SK-N-SH (cell line): ENCODE results near the gene KCNJ8.

Source experiments
- ELF1 ChIP-seq: IDR thresholded peaks from 2 replicates; pipeline ENCODE4 v1.4.0; 2012
- EP300 ChIP-seq, 2 experiments: IDR thresholded peaks; 2 replicates each; pipeline versions ENCODE4 v1.4.0 to v1.6.1; 2012; ENCODE audit warnings: borderline replicate concordance in 1 of 2, low read depth in 1 of 2, low read length in 1 of 2
- FOXJ3 ChIP-seq: sonication (generic); formaldehyde crosslinking; IDR thresholded peaks from 2 replicates; pipeline ENCODE4 v1.5.1; 2020; ENCODE audit warnings: mild to moderate bottlenecking, missing genetic modification reagents
- JUND ChIP-seq: IDR thresholded peaks from 2 replicates; pipeline ENCODE4 v1.4.0; 2012
- POLR2AphosphoS5 ChIP-seq: IDR thresholded peaks from 2 replicates; pipeline ENCODE4 v1.6.1; 2012; ENCODE audit warnings: low read depth, low read length
- RFX5 ChIP-seq: IDR thresholded peaks from 2 replicates; pipeline ENCODE4 v1.6.1; 2012; ENCODE audit warnings: mild to moderate bottlenecking, improper control_type of control experiment, low read length
- SIN3A ChIP-seq: IDR thresholded peaks from 2 replicates; pipeline ENCODE4 v1.6.1; 2012; ENCODE audit warnings: low read depth, mild to moderate bottlenecking, low read length, moderate library complexity, borderline replicate concordance
- YY1 ChIP-seq: IDR thresholded peaks from 2 replicates; pipeline ENCODE4 v1.4.0; 2012; ENCODE audit warnings: low read depth, mild to moderate bottlenecking
- TF ChIP-seq, protein P1 (sequence below): fragments of 200-600 bp; sonication (generic); IDR thresholded peaks from 2 replicates; pipeline ENCODE4 v1.6.1; 2017; ENCODE audit warnings: antibody characterized with exemption, mild to moderate bottlenecking, moderate library complexity
- TF ChIP-seq, protein P2 (sequence below): fragments of 150-350 bp; IDR thresholded peaks from 2 replicates; pipeline ENCODE4 v1.6.1; 2016; ENCODE audit warnings: mild to moderate bottlenecking, low read depth, low read length
- TF ChIP-seq, protein P3 (sequence below): IDR thresholded peaks from 2 replicates; pipeline ENCODE4 v1.6.1; 2012; ENCODE audit warnings: mild to moderate bottlenecking, low read depth, low read length, moderate library complexity

DNA sequence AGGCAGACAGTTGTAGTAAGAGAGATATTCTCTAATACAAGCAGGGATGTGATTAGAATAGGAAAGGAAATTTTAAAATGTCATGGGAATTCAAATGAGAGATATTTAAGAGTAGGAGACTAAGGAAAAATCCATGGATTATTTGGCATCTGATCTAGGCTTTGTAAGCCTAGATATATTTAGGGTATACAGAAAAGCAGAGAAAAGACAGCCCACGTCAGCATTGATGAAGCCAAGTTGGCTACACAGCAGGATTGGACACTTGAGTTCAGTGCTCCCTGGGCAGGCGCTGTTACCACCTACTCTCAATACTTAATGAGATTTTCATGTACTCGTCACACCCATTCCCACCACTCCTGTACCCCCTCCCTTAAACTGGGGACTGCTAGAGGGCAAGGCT, 1.7 kb upstream of the KCNJ8 start:
- TF ChIP-seq FOXJ3 (CRISPR knock-in tag) = no peak
- TF ChIP-seq, protein P1, sequence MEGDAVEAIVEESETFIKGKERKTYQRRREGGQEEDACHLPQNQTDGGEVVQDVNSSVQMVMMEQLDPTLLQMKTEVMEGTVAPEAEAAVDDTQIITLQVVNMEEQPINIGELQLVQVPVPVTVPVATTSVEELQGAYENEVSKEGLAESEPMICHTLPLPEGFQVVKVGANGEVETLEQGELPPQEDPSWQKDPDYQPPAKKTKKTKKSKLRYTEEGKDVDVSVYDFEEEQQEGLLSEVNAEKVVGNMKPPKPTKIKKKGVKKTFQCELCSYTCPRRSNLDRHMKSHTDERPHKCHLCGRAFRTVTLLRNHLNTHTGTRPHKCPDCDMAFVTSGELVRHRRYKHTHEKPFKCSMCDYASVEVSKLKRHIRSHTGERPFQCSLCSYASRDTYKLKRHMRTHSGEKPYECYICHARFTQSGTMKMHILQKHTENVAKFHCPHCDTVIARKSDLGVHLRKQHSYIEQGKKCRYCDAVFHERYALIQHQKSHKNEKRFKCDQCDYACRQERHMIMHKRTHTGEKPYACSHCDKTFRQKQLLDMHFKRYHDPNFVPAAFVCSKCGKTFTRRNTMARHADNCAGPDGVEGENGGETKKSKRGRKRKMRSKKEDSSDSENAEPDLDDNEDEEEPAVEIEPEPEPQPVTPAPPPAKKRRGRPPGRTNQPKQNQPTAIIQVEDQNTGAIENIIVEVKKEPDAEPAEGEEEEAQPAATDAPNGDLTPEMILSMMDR = no peak
- TF ChIP-seq ELF1 = no peak
- TF ChIP-seq, protein P2, sequence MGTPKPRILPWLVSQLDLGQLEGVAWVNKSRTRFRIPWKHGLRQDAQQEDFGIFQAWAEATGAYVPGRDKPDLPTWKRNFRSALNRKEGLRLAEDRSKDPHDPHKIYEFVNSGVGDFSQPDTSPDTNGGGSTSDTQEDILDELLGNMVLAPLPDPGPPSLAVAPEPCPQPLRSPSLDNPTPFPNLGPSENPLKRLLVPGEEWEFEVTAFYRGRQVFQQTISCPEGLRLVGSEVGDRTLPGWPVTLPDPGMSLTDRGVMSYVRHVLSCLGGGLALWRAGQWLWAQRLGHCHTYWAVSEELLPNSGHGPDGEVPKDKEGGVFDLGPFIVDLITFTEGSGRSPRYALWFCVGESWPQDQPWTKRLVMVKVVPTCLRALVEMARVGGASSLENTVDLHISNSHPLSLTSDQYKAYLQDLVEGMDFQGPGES = no peak
- no peak for TF ChIP-seq YY1
- TF ChIP-seq POLR2AphosphoS5 = no peak
- TF ChIP-seq, protein P3, sequence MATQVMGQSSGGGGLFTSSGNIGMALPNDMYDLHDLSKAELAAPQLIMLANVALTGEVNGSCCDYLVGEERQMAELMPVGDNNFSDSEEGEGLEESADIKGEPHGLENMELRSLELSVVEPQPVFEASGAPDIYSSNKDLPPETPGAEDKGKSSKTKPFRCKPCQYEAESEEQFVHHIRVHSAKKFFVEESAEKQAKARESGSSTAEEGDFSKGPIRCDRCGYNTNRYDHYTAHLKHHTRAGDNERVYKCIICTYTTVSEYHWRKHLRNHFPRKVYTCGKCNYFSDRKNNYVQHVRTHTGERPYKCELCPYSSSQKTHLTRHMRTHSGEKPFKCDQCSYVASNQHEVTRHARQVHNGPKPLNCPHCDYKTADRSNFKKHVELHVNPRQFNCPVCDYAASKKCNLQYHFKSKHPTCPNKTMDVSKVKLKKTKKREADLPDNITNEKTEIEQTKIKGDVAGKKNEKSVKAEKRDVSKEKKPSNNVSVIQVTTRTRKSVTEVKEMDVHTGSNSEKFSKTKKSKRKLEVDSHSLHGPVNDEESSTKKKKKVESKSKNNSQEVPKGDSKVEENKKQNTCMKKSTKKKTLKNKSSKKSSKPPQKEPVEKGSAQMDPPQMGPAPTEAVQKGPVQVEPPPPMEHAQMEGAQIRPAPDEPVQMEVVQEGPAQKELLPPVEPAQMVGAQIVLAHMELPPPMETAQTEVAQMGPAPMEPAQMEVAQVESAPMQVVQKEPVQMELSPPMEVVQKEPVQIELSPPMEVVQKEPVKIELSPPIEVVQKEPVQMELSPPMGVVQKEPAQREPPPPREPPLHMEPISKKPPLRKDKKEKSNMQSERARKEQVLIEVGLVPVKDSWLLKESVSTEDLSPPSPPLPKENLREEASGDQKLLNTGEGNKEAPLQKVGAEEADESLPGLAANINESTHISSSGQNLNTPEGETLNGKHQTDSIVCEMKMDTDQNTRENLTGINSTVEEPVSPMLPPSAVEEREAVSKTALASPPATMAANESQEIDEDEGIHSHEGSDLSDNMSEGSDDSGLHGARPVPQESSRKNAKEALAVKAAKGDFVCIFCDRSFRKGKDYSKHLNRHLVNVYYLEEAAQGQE = no peak
- TF ChIP-seq RFX5 = no peak
- TF ChIP-seq EP300 (IDR thresholded peaks at IDR 0.05; ENCODE audit: borderline replicate concordance in 1 of 2, low read depth in 1 of 2, low read length in 1 of 2) = no peak
- TF ChIP-seq JUND = no peak
- TF ChIP-seq SIN3A = no peak
